SK-N-SH (cell line): ENCODE results near the gene EFCAB8. TPM values are rescaled to one million over a fixed set of nuclear protein-coding genes. Genes with fewer than 3 reads are reported as not detected.

Experiments used
- CTCF ChIA-PET: fragments of 300-600, 350-600 bp; formaldehyde crosslinking; extraction: SDS; loops from one replicate; lab custom pipeline; 2021; lab: Yijun Ruan, JAX
- POLR2A ChIA-PET: fragments of 350-600 bp; sonication (Branson Sonifier 250); formaldehyde crosslinking; extraction: SDS; loops from one replicate; lab custom pipeline; 2020; ENCODE audit warnings: antibody characterized with exemption, inconsistent platforms; lab: Yijun Ruan, JAX
- DNase-seq: peaks from one replicate; pipeline ENCODE4 v3.0.0; 2012
- H2AFZ ChIP-seq: fragments of 200-600 bp; sonication (generic); 2 replicates; pipeline ENCODE4 v1.8.1; 2016; ENCODE audit warnings: antibody characterized with exemption, mild to moderate bottlenecking, low read depth
- H3F3A ChIP-seq: fragments of 200-600 bp; sonication (generic); replicated peaks from 2 replicates; pipeline ENCODE3; 2016; ENCODE audit warnings: antibody characterized with exemption, mild to moderate bottlenecking; ENCODE audit not compliant: insufficient read depth
- H3K27ac ChIP-seq, 2 experiments: fragments of 200-500 bp in 1 of 2; fragments of 200-600 bp in 1 of 2; sonication (Bioruptor generic) in 1 of 2; sonication (generic), shearing (Covaris generic) in 1 of 2; 2 replicates each; pipeline versions ENCODE4 v1.5.1 to v1.6.1; 2014 to 2016; ENCODE audit warnings: low read depth in 2 of 2, inconsistent platforms in 1 of 2, low read length in 1 of 2, mild to moderate bottlenecking in 1 of 2, mixed read lengths in 1 of 2
- H3K27me3 ChIP-seq: fragments of 200-600 bp; sonication (generic), shearing (Covaris generic); 2 replicates; pipeline ENCODE4 v1.6.1; 2016; ENCODE audit warnings: mixed run types; ENCODE audit not compliant: insufficient read depth
- H3K36me3 ChIP-seq, 2 experiments: fragments of 200-500 bp in 1 of 2; fragments of 200-600 bp in 1 of 2; sonication (Bioruptor generic) in 1 of 2; sonication (generic) in 1 of 2; replicated peaks in 1 of 2; 2 replicates each; pipeline versions ENCODE3 to v1.5.1; 2014 to 2016; ENCODE audit warnings: low read length in 1 of 2, mild to moderate bottlenecking in 1 of 2; ENCODE audit not compliant: insufficient read depth in 2 of 2, control insufficient read depth in 1 of 2
- H3K4me1 ChIP-seq, 2 experiments: fragments of 200-500 bp in 1 of 2; fragments of 200-600 bp in 1 of 2; sonication (Bioruptor generic) in 1 of 2; sonication (generic), shearing (Covaris generic) in 1 of 2; 2 replicates each; pipeline versions ENCODE4 v1.5.1 to v1.6.1; 2014 to 2016; ENCODE audit warnings: low read depth in 1 of 2, low read length in 1 of 2, mixed run types in 1 of 2; ENCODE audit not compliant: insufficient read depth in 2 of 2, control insufficient read depth in 1 of 2
- H3K4me2 ChIP-seq: fragments of 200-600 bp; sonication (generic), shearing (Covaris generic); 2 replicates; pipeline ENCODE4 v1.6.1; 2017; ENCODE audit warnings: mixed run types
- H3K4me3 ChIP-seq, 2 experiments: fragments of 200-500 bp in 1 of 2; fragments of 200-600 bp in 1 of 2; sonication (Bioruptor generic) in 1 of 2; sonication (generic), shearing (Covaris generic) in 1 of 2; 2 replicates each; pipeline versions ENCODE4 v1.5.1 to v1.8.1; 2014 to 2016; ENCODE audit warnings: low read depth in 2 of 2, inconsistent platforms in 1 of 2, low read length in 1 of 2, mild to moderate bottlenecking in 1 of 2, mixed read lengths in 1 of 2, moderate library complexity in 1 of 2
- H3K79me2 ChIP-seq: fragments of 200-600 bp; sonication (generic); 2 replicates; pipeline ENCODE4 v1.8.1; 2017; ENCODE audit warnings: mild to moderate bottlenecking; ENCODE audit not compliant: insufficient read depth
- H3K9ac ChIP-seq: fragments of 200-600 bp; sonication (generic); 2 replicates; pipeline ENCODE4 v1.6.1; 2017; ENCODE audit warnings: mixed run types
- H3K9me2 ChIP-seq: fragments of 200-600 bp; sonication (generic); 2 replicates; pipeline ENCODE4 v1.6.1; 2017; ENCODE audit warnings: mixed run types
- H3K9me3 ChIP-seq: fragments of 200-600 bp; sonication (generic); 2 replicates; pipeline ENCODE4 v1.6.1; 2017; ENCODE audit warnings: mixed run types, mild to moderate bottlenecking, moderate library complexity
- H4K20me1 ChIP-seq: fragments of 200-600 bp; sonication (generic); 2 replicates; pipeline ENCODE4 v1.6.1; 2017; ENCODE audit warnings: mild to moderate bottlenecking, mixed run types; ENCODE audit not compliant: insufficient read depth
- CHD2 ChIP-seq: fragments of 150-350 bp; IDR thresholded peaks from 2 replicates; pipeline ENCODE4 v1.6.1; 2018; ENCODE audit warnings: low read length; ENCODE audit not compliant: partially characterized antibody
- EP300 ChIP-seq, 2 experiments: IDR thresholded peaks; 2 replicates each; pipeline versions ENCODE4 v1.4.0 to v1.6.1; 2012; ENCODE audit warnings: borderline replicate concordance in 1 of 2, low read depth in 1 of 2, low read length in 1 of 2
- EZH2phosphoT487 ChIP-seq: fragments of 200-600 bp; sonication (generic); IDR thresholded peaks from 2 replicates; pipeline ENCODE4 v1.6.1; 2017; ENCODE audit warnings: low read depth, mixed run types, mild to moderate bottlenecking, antibody characterized with exemption, moderate library complexity, borderline replicate concordance
- FOSL2 ChIP-seq: IDR thresholded peaks from 2 replicates; pipeline ENCODE4 v1.4.0; 2012; ENCODE audit warnings: low read depth, mild to moderate bottlenecking, moderate library complexity, borderline replicate concordance
- FOXM1 ChIP-seq: IDR thresholded peaks from 2 replicates; pipeline ENCODE4 v1.4.0; 2012; ENCODE audit warnings: low read depth, mild to moderate bottlenecking
- GABPA ChIP-seq: IDR thresholded peaks from 2 replicates; pipeline ENCODE4 v1.4.0; 2012; ENCODE audit warnings: low read depth, mild to moderate bottlenecking
- JUND ChIP-seq: IDR thresholded peaks from 2 replicates; pipeline ENCODE4 v1.4.0; 2012
- MEF2A ChIP-seq: IDR thresholded peaks from 2 replicates; pipeline ENCODE4 v1.4.0; 2012; ENCODE audit warnings: low read depth, borderline replicate concordance
- NRF1 ChIP-seq: IDR thresholded peaks from 2 replicates; pipeline ENCODE4 v1.6.1; 2012; ENCODE audit warnings: low read depth, mild to moderate bottlenecking, low read length
- PBX3 ChIP-seq: IDR thresholded peaks from 2 replicates; pipeline ENCODE4; 2012
- RAD21 ChIP-seq: IDR thresholded peaks from 2 replicates; pipeline ENCODE4 v1.6.1; 2012; ENCODE audit warnings: mild to moderate bottlenecking, low read length
- RCOR1 ChIP-seq: fragments of 150-350 bp; IDR thresholded peaks from 2 replicates; pipeline ENCODE4 v1.6.1; 2017; ENCODE audit warnings: antibody characterized with exemption, low read length
- SIN3A ChIP-seq: IDR thresholded peaks from 2 replicates; pipeline ENCODE4 v1.6.1; 2012; ENCODE audit warnings: low read depth, mild to moderate bottlenecking, low read length, moderate library complexity, borderline replicate concordance
- SMC3 ChIP-seq: IDR thresholded peaks from 2 replicates; pipeline ENCODE4 v1.6.1; 2012; ENCODE audit warnings: low read depth, low read length, improper control_type of control experiment
- TCF12 ChIP-seq: IDR thresholded peaks from 2 replicates; pipeline ENCODE4 v1.4.0; 2012
- TEAD4 ChIP-seq: IDR thresholded peaks from 2 replicates; pipeline ENCODE4 v1.4.0; 2012; ENCODE audit warnings: mild to moderate bottlenecking, borderline replicate concordance; ENCODE audit not compliant: insufficient read depth
- USF2 ChIP-seq: fragments of 150-350 bp; IDR thresholded peaks from 2 replicates; pipeline ENCODE4 v1.6.1; 2017; ENCODE audit warnings: antibody characterized with exemption, low read length, low read depth, borderline replicate concordance
- ZBTB33 ChIP-seq: IDR thresholded peaks from 2 replicates; pipeline ENCODE4 v1.4.0; 2012; ENCODE audit warnings: low read depth, borderline replicate concordance
- WGBS: methylation state at CpG from one replicate; pipeline ENCODE4 v1.1.6; 2017; ENCODE audit warnings: low lambda C conversion rate; 5-methylcytosine and 5-hydroxymethylcytosine counted together
- polyA plus RNA-seq, 3 experiments: library from polyadenylated mRNA; depleted of rRNA; stranded (reverse); fragments of >200 nt; gene quantifications; 2 replicates each; pipeline ENCODE4 v1.2.3, GENCODE V29; 2012
- TF ChIP-seq, protein P1 (sequence below): IDR thresholded peaks from 2 replicates; pipeline ENCODE4 v1.4.0; 2012; ENCODE audit warnings: low read depth
- TF ChIP-seq, protein P2 (sequence below): fragments of 200-600 bp; sonication (generic); IDR thresholded peaks from 2 replicates; pipeline ENCODE4 v1.6.1; 2017; ENCODE audit warnings: antibody characterized with exemption, mild to moderate bottlenecking, moderate library complexity

EFCAB8 gene
- polyA plus RNA-seq, 1 of the 3 experiments (the other 2 are of a cell fraction): not detected

GRCh38 chr20:32984196-32984595 is 125.5 kb downstream of the EFCAB8 start:
- POLR2A ChIA-PET: no interaction called here
- 60% methylated on average over 7 of the region's 7 CpGs for WGBS
- DNase-seq: no peak

More at GRCh38 chr20:32984196-32984595, 125.5 kb downstream of the EFCAB8 start:
- Histone ChIP-seq H3K9me3 (no peaks in the 10 kb centered on the region), H3K9ac (no peak overlapping the region), H3K79me2 (no peaks in the 10 kb centered on the region), H3K9me2 (no peaks in the 10 kb centered on the region), H3K36me3 (no peaks in the 10 kb centered on the region), H4K20me1 (no peaks in the 10 kb centered on the region), H3K4me1 (peaks cover 0 to 3% of the 10 kb centered on the region in 2 experiments; a peak in 1 of 4 replicates), H3F3A (no peaks in the 10 kb centered on the region), H2AFZ (no peak overlapping the region), H3K4me2 (no peak overlapping the region), H3K27ac (no peak overlapping the region), H3K27me3 (no peaks in the 10 kb centered on the region), H3K4me3 (no peak overlapping the region)
- TF ChIP-seq TEAD4 (no peak), USF2 (no peak), NRF1 (no peak), FOXM1 (no peak), EZH2phosphoT487 (no peak), GABPA (no peak), EP300 (IDR thresholded peaks at IDR 0.05; ENCODE audit: borderline replicate concordance in 1 of 2, low read depth in 1 of 2, low read length in 1 of 2) (no peak), ZBTB33 (no peak), PBX3 (no peak), RAD21 (no peak), SMC3 (no peak), RCOR1 (no peak), JUND (no peak), CHD2 (no peak), FOSL2 (no peak), MEF2A (no peak), TCF12 (no peak), SIN3A (no peak)
- TF ChIP-seq, protein P1, sequence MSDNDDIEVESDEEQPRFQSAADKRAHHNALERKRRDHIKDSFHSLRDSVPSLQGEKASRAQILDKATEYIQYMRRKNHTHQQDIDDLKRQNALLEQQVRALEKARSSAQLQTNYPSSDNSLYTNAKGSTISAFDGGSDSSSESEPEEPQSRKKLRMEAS: no peak
- TF ChIP-seq, protein P2, sequence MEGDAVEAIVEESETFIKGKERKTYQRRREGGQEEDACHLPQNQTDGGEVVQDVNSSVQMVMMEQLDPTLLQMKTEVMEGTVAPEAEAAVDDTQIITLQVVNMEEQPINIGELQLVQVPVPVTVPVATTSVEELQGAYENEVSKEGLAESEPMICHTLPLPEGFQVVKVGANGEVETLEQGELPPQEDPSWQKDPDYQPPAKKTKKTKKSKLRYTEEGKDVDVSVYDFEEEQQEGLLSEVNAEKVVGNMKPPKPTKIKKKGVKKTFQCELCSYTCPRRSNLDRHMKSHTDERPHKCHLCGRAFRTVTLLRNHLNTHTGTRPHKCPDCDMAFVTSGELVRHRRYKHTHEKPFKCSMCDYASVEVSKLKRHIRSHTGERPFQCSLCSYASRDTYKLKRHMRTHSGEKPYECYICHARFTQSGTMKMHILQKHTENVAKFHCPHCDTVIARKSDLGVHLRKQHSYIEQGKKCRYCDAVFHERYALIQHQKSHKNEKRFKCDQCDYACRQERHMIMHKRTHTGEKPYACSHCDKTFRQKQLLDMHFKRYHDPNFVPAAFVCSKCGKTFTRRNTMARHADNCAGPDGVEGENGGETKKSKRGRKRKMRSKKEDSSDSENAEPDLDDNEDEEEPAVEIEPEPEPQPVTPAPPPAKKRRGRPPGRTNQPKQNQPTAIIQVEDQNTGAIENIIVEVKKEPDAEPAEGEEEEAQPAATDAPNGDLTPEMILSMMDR: no peak
- CTCF ChIA-PET: no interaction called here
